Measurements from ENCODE around the gene CDCA7L.
"Not testable (repeated sequence)": the region's sequence is repeated elsewhere in the genome, so short reads cannot be mapped to it uniquely, and the experiment has no call there.

The CDCA7L gene

DNA sequence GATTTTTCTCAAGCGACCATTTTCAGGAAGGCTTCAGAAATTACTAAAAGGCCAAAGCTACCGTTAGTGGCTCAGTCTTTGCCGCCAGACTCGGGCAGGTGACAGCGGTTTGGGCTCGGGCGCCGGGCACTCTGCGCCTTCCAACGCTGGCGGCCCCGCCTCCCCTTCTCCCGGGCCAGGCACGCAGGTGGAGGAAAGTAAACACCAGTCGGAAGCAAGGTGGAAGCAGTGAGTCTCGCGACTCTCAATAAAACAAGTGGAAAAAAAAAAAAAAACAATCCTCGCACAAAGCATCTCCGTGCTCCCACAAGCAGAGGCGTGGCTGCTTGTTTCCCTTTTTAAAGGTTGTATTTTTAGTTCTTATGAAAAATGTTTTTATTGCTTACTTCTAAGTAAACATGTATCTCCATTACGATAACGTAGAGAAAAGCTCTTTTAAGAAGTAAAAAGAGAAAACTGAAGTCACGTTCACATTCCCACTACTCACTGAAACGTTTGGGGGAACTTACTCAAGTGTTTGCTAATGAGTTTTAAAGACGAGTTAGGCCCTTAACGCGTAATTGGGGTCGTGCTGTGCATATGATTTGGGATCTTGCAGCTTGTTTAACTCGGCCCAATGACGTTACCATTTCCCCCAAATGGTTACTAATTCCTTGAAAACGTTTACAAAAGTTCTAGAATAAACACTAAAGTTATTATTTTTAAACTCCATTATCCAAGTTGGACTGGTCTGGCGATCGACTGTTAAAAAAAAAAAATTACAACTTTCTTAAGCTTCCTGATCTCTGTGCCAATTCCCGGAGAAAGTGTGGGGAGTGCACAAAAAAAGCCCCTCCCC, 864 bp downstream of the CDCA7L start:
- DNase-seq (ENCODE audit: low read depth in 2 of 2): peak in 1 of 2 donors; percentile 54

DNA sequence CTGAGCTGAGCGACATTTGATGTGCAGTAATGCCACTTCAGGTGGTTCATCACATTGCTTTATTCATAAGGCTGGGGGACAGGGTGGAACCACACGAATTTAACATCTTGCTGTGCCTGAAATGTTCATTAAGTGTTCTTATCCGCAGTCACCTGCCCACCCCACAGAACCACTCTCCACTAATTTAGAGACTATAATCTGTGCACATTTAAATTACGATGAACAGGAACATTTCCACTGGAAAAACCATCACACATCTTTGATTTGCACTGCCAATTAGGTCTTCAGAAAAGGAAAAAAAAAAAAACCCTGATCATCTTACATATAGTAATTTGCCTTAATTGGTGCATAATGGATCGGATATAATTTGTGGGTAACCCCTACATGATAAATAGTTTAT, 2.3 kb downstream of the CDCA7L start:
- no peak for DNase-seq (ENCODE audit: low read depth in 2 of 2)

DNA sequence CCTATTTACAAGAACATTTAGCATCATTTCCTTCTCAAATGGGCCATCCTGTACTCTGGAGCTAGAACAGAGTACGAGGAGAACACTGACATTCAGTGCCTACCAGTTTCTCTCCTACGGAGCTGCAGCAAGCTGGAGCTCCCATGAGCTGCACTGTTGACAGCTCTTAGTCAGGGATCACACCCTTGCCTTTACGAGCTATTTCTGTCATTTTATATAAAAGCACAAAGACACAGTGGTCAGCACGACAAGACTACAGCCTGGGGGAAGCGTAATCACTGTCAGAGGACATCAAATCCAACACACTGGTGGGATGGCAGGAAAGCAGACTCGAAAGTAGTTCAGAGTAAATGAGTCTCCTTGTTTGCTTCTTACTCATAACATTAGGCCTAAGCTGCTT, 2.7 kb downstream of the CDCA7L start:
- DNase-seq (ENCODE audit: low read depth in 2 of 2): no peak

DNA sequence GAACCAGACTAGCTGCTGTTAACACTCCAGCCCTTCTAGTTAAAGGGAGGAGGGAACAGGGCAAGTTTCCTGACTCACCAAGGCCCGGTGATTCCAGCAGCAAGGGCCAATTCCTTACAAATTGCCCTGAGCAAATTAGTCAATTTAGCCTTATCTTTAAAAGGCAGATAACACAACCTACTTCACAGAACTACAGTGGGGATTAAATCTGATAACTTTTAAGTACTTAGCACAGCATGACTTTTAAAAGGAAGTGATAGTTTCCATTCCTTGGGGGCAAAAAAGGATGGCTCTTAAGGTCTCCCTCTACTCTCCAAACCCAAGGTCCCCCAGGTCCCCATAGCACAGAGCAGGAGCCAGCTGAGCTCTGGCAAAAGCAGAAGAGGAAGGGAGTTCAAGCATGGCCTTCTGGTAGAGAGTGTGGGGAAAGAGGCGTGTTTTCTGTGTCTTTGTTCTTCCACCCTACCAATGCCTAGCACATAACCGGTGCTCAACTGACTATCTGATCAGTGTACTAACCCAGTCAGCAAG, 4.0 kb downstream of the CDCA7L start:
- no peak for DNase-seq (ENCODE audit: low read depth in 2 of 2)

DNA sequence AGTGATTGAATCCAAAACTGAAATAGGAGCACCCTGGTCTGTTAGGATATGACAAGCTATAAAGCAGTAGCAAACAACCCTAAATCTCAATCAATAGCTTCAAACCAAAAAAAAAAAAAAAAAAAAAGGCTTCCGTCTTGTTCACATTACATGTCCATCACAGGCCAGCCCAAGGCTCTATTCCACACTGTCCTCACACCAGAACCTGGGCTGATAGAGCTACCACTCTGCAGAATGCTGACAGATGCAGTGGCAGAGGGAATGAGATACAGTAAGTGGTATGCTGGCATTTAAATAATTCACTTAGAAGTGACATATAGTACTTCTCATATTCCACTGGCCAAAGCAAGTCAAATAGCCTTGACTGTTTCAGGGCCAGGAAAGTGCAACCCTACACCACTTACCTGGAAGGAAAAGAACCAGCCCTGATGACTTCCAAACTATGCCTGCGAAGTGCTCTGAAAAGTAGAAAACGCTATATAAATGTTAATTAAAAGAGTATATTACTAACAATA, 5.8 kb downstream of the CDCA7L start:
- no peak for DNase-seq (ENCODE audit: low read depth in 2 of 2)

DNA sequence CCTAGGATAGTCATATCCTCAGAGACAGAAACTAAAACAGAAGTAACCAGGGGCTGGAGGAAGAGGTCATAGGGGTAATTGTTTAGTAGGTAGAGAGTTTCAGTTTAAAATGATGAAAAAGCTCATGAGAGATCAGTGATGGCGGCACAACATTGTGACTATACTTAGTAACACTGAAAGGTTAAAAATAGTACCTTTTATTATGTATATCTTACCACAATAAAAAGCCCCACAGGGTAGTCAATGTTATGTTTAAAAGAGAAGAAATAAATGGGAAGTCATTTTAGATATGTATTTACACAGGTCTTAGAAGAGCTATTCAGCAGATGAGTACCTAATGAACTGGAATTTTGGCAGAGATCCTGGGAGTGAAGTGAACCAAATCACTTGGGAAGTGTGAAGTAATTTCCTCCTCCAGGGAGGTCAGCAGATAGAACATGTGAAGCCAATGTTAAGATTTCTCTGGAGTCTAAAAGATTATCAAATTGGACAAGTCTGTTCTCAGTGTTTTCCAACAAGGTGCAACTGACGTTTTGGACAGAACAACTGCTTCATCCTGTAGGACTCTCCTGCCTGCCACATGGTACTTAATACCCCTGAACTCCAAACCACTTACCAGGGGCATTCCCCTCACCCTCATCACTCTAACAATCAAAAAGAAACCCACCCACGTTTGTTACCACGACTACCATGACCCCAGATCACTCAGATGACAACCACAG, 6.4 kb downstream of the CDCA7L start:
- peak; percentile 51 to 55 for DNase-seq (ENCODE audit: low read depth in 2 of 2)

DNA sequence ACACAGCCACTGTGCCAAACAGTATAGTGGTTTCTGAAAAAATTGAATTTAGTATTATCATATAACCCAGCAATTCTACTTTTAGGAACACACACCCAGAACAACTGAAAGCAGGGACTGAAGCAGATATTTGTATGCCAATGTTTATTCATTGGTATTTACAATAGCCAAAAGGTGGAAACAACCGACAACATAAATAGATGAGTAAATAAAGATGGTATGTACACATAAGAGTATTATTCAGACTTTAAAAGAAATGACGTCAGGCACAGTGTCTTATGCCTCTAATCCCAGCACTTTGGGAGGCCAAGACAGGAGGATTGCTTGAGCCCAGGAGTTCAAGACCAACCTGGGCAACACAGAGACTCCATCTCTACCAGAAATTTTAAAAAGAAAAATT, 7.2 kb downstream of the CDCA7L start:
- DNase-seq (ENCODE audit: low read depth in 2 of 2): no peak

DNA sequence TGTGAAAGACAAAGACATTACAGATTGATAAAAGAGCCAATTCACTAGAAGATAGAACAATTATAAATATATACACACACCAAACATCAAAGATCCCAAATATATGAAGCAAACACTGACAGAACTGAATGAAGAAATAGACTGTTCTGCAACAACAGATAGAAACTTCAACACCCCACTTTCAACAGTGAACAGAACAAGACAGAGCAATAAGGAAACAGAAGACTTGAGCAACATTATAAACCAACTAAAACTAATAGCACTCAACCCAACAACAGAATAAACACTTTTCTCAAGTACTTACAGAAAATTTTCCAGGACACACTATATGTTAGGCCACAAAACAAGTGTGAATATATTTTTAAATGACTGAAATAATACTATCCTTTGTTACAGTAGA, 10.9 kb downstream of the CDCA7L start:
- no peak for DNase-seq (ENCODE audit: low read depth in 2 of 2)

DNA sequence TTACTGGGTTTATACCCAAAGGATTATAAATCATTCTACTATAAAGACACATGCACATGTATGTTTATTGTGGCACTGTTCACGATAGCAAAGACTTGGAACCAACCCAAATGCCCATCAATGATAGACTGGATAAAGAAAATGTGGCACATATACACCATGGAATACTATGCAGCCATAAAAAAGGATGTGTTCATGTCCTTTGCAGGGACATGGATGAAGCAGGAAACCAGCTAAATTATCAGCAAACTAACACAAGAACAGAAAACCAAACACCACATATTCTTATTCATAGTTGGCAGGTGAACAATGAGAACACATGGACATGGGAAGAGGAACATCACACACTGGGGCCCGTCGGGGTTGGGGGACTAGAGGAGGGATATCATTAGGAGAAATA, 12.4 kb downstream of the CDCA7L start:
- DNase-seq (ENCODE audit: low read depth in 2 of 2): not testable (repeated sequence)

DNA sequence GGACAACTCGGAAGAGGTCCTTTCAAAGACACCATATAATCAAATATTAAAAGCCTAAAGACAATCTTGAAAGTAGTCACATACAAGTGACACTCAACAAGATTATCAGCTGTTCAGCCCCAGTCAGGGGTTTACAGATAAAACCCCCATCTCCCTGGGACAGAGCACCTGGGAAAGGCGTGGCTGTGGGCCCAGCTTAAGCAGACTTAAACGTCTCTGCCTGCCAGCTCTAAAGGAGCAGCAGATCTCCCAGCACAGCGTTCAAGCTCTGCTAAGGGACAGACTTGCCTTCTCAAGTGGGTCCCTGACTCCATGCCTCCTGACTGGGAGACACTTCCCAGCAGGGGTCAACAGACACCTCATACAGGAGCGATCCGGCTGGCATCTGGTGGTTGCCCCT, 18.0 kb downstream of the CDCA7L start:
- no peak for DNase-seq (ENCODE audit: low read depth in 2 of 2)

DNA sequence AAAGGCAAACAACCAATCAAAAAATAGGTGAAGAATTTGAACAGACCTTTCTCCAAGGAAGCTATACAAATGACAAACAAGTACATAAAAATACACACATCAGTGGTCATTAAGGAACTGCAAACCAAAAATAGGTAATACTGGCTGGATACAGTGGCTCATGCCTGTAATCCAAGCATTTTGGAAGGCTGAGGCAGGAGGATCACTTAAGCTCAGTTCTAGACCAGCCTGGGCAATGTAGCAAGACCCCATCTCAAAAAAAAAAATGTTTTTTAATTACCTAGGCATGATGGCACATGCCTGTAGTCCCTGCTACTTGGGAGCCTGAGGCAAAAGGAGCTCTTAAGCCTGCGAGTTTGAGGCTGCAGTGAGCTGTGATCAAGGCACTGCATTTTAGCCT, 19.3 kb downstream of the CDCA7L start:
- no peak for DNase-seq (ENCODE audit: low read depth in 2 of 2)

DNA sequence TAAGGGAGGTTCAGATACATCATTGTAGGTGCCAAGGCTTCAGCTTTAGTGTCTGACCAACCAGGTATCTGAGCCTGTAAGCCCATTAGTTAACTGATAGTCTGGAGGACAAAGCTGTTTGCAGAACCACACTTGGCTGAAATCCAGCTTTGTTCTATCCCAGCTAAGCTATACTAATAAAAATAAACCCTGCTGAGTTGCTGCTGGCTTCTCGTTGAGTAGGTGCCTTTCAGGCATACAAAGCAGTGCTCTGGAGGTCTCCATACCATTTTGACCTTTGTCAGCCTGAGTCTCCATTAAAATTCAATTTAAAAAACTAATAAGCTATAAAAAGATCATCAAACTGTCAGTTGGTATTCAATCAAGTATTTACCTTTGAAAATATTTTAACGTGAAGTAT, 22.0 kb downstream of the CDCA7L start:
- DNase-seq (ENCODE audit: low read depth in 2 of 2): no peak

DNA sequence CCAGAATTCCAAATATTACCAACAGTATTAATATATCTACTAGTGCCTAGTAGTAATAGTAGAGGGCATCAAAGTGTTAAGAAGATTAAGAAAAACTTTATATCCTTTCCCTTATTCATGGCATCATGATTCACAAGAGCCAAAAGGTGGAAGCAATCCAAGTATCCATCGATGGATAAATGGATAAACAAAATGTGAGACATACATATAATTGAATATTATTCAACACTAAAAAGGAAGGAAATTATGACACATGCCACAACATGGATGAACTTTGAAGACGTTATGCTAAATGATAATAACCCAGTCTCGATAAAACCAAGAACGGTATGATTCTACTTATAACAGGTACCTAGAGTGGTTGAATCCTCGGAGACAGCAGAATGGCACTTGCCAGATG, 23.1 kb downstream of the CDCA7L start:
- DNase-seq (ENCODE audit: low read depth in 2 of 2): no peak

DNA sequence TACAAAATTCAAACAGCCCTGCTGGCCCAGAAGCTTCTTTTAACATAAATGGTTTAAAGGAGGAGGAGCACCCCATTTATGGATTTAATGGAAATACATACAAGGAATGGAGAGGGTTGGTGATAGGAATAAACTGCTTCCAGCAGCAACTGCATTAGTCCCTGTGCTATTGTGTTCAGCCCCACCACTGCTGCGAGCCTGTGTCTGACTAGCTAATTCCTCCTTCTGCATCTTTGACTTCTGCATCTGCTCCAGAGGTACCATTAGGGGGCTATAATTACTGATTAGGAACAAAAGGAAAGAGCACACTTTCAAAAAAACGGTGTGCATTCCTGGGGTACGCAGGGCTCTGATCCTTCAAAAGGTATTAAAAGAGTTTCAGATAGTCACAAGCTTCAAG, 24.8 kb downstream of the CDCA7L start:
- no peak for DNase-seq (ENCODE audit: low read depth in 2 of 2)

DNA sequence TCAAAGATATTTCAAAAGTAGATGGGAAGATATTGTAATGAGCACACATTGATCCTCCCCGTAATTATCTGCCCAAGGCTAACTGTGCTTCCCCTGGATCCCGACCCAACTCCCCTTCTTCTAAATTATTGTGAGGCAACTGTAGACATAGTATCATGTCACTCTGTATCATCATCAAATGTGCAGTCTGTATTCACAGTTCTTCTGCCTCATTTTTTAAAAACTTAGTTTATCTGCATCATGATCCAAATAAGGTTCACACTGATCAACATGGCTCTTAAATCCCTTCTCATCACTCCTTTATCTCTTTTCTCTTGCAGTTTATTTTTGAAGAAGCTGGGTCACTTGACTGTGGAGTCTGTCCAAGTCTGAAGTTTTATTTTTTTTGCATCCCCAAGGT, 27.5 kb downstream of the CDCA7L start:
- DNase-seq (ENCODE audit: low read depth in 2 of 2): no peak

DNA sequence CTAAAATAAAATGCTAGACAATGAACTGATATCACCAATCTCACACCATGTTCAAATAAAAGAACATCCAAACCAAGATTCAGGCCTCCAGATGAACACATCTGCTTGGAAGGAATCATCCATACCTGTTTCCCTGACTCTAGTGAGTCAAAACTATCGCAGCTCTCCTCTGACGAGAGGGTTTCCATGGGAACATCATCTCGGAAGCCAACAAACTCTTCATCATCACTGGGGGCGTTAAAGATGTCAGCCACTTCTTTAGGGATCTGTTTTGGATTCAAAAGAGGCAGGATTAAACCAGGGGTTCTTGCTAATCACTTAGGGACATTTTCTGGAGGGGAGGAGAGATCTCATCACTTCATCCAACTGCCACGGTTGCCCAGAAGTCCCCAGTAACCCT, 29.1 kb downstream of the CDCA7L start:
- no peak for DNase-seq (ENCODE audit: low read depth in 2 of 2)

DNA sequence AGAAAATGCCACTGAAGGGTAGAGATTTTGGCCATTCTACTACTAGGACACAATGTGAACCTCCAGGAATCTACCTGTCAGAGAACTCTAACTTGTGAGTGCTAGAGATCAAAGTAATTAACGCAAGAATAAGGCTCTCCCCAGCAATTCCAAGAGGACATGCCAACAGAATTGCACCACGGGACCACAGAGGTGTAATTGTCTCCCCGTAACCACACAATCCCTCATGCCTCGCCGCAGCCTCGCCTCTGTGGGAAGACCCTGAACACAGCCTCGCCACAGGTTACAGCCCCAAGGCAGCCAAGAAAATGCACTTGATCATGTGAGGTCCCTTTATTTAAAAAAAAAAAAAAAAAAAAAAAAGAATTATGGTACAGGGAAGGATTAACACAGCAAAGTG, 29.5 kb downstream of the CDCA7L start:
- DNase-seq (ENCODE audit: low read depth in 2 of 2): no peak

DNA sequence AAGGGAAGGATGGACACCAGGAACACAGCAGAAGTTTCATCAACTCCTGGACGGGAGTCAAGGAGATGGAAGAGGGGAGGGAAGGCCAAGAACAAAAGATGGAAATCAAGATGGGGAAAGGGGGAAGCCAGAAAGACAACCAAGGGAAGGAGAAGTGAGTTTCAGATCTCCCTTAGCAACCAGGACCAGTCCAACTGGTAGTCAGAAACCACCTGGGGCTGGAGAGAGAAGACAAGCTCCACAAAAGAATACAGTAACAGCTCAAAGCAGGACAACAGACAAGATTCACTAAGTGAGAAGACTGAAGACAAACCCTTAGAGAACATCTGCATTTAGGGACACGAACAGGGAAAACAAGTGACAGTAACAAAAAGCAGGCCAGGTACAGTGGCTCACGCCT, 30.6 kb downstream of the CDCA7L start:
- no peak for DNase-seq (ENCODE audit: low read depth in 2 of 2)

DNA sequence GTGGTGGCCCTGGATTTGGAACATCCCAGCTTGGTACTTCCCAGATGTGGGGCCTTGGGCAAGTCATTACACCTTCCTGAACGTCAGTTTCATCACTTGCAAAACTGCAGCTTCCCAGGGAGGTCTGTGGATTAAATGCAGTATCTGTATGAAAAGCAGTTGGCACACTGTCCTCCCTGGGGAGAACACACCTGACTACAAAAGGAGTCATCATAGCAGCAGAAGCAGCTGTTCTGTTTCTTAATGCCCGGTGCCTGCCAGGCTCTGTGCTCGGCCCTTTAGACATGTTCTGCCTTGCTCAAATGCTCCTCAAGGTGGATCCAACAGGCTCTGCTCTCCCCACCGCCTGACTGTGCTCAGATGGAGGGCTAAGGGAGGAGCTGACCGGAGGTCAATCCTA, 31.0 kb downstream of the CDCA7L start:
- no peak for DNase-seq (ENCODE audit: low read depth in 2 of 2)

DNA sequence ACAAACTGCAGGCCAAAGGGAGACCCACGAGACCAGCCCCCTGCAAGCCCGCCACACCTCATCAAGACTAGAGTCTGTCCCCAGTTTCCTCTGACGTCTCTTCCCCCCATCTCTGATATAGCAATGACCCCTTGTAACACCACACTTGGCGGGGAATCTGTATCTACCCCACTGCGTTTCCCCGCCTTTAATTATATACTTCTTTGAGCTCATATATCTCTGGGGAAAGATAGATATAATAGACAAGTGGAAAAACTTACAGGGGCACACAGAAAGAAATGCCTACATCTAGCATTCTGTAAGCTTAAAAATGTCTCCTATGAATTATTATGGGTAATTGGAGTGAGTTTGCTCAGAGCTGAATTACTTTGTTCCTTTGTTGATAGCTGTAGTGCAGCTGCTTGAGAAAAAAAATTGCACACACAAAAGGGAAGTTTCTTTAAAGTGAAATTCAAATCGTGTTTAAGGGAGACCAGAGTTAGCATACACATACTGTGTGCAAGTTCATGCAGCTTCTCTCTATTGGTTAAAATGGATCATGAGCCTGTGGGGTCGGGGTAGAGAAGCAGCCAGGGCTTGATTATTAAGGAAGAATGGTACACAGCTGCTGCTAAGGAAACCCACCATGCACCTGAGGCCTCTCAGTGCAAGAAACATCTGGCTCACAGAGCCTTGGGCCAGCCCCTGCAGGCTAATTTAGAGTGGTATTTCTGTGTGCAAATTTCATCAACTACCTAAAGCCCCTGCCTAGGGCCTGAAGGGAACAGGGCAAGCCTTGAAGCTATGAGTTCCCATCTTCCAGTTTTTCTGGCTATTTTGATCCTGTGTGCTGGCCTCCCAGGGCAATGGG, 32.5 kb downstream of the CDCA7L start:
- no peak for DNase-seq (ENCODE audit: low read depth in 2 of 2)

DNA sequence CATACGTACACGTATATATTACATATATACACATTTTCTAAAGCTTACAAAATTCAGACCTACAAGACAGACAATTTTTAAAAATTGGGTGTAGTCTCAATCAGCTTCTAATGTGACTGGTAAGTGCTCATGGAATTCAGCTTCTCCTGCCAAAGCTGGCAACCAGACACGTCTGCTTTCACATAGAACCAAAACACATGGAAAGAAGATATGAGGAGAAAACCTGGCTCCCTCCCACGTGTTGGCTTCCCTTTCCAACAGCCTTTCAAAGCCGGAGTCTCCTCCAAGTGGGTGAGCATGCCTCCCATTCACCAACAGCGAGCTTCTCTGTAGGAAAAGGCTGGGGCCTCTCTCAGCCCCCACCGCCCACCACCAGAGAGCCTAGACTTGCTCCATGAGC, 33.4 kb downstream of the CDCA7L start:
- DNase-seq (ENCODE audit: low read depth in 2 of 2): no peak

DNA sequence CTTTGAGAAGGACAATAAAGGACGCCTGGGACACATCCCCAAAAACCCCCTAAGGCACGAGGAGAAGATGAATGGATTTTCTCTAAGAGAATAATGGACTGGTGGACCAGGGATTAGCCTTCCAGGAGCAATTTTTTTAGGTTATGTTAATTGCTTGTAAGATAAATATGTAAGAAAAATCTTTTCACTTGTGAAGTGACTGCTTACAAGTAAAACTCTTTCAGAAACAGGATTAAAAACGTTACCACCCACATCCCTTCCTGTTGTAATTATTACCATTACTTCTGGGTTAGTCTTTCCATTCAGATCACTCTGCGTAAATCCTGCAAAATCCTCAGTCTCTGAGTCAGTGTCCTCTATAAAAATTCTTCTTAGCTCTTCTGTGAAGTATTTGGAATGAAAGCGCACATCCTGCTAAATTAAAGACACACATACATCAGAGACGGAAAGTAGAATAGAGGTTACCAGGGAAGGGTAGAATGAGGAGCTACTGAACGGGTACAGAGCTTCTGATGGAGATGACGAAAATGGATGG, 34.3 kb downstream of the CDCA7L start:
- no peak for DNase-seq (ENCODE audit: low read depth in 2 of 2)

Measured in stimulated activated CD8-positive, alpha-beta memory T cell treated with anti-CD3 and anti-CD28 coated beads, Interleukin-15, amount 100 ng/mL, for 48 hours (primary cell).